Karpas-422 (cell line): ENCODE results near the gene IPCEF1. TPM values are rescaled to one million over a fixed set of nuclear protein-coding genes. Genes with fewer than 3 reads are reported as not detected.
"Not testable (repeated sequence)": the region's sequence is repeated elsewhere in the genome, so short reads cannot be mapped to it uniquely, and the experiment has no call there.

Source experiments
- DNase-seq: peaks from one replicate; pipeline ENCODE4 v3.0.0-alpha.2; 2015
- H2AFZ ChIP-seq: fragments of 200-600 bp; sonication (generic); 2 replicates; pipeline ENCODE4 v1.6.1; 2014; ENCODE audit warnings: antibody characterized with exemption, low read length, mixed read lengths
- H3K27ac ChIP-seq: fragments of 200-600 bp; sonication (generic); 2 replicates; pipeline ENCODE4 v1.5.1; 2014; ENCODE audit warnings: mild to moderate bottlenecking, low read length, moderate library complexity
- H3K27me3 ChIP-seq: fragments of 200-600 bp; sonication (generic); 2 replicates; pipeline ENCODE4 v1.6.1; 2014; ENCODE audit warnings: low read length, mixed read lengths
- H3K36me3 ChIP-seq: fragments of 200-600 bp; sonication (generic); 2 replicates; pipeline ENCODE4 v1.6.1; 2014; ENCODE audit warnings: low read length, mixed read lengths; ENCODE audit not compliant: insufficient read depth
- H3K4me1 ChIP-seq: fragments of 200-600 bp; sonication (generic); 2 replicates; pipeline ENCODE4 v1.6.1; 2014; ENCODE audit warnings: mild to moderate bottlenecking, low read length, mixed read lengths
- H3K4me2 ChIP-seq: fragments of 200-600 bp; sonication (generic); 2 replicates; pipeline ENCODE4 v1.6.1; 2014; ENCODE audit warnings: low read length, low read depth, mild to moderate bottlenecking; ENCODE audit not compliant: poor library complexity, severe bottlenecking
- H3K4me3 ChIP-seq: fragments of 200-600 bp; sonication (generic); 2 replicates; pipeline ENCODE4 v1.5.1; 2014; ENCODE audit warnings: mild to moderate bottlenecking, antibody characterized with exemption, low read length, mixed read lengths
- H3K79me2 ChIP-seq: fragments of 200-600 bp; sonication (generic); 2 replicates; pipeline ENCODE4 v1.6.1; 2014; ENCODE audit warnings: mild to moderate bottlenecking, low read length, mixed read lengths
- H3K9ac ChIP-seq: fragments of 200-600 bp; sonication (generic); 2 replicates; pipeline ENCODE4 v1.6.0; 2014; ENCODE audit warnings: low read length
- H3K9me2 ChIP-seq: fragments of 200-600 bp; sonication (generic), shearing (Covaris generic); replicated peaks from 2 replicates; pipeline ENCODE4 v1.6.0; 2014; ENCODE audit warnings: mild to moderate bottlenecking, low read length, moderate library complexity; ENCODE audit not compliant: insufficient read depth
- H3K9me3 ChIP-seq: fragments of 300-700, 200-600 bp; sonication (generic); 2 replicates; pipeline ENCODE4 v1.6.1; 2014; ENCODE audit warnings: low read length, mixed read lengths
- H4K20me1 ChIP-seq: fragments of 200-600 bp; sonication (generic); 2 replicates; pipeline ENCODE4 v1.6.1; 2014; ENCODE audit warnings: mild to moderate bottlenecking, antibody characterized with exemption, low read length, low read depth; ENCODE audit not compliant: insufficient read depth
- total RNA-seq: library from RNA; depleted of rRNA; stranded (reverse); fragments of >200 nt; shearing (Covaris generic); gene quantifications from 2 replicates; pipeline ENCODE4 v1.2.3, GENCODE V29; 2014; ENCODE audit warnings: low replicate concordance

IPCEF1 gene
- total RNA-seq, 1 experiment from 2014 or later, result not detected

GRCh38 chr6:154242617-154243357 lies 113.8 kb downstream of the IPCEF1 start:
- Histone ChIP-seq H3K27me3 (no peaks in the 10 kb centered on the region), H3K79me2 (no peaks in the 10 kb centered on the region), H3K9ac (no peak overlapping the region), H4K20me1 (no peaks in the 10 kb centered on the region), H3K4me1 (no peaks in the 10 kb centered on the region), H3K36me3 (no peaks in the 10 kb centered on the region), H3K27ac (no peak overlapping the region), H3K4me3 (no peak overlapping the region), H3K4me2 (no peak overlapping the region), H2AFZ (no peak overlapping the region), H3K9me3 (no peaks in the 10 kb centered on the region), H3K9me2 (no peaks in the 10 kb centered on the region)
- no peak for DNase-seq

- H3K27ac ChIP-seq, result no peak overlapping the region
- H3K9me3 ChIP-seq, result no peaks in the 10 kb centered on the region
- H3K79me2 ChIP-seq, result no peaks in the 10 kb centered on the region
- no peaks in the 10 kb centered on the region for H3K36me3 ChIP-seq
- H3K27me3 ChIP-seq, result no peaks in the 10 kb centered on the region
- no peak overlapping the region for H3K9ac ChIP-seq
- H4K20me1 ChIP-seq, result no peaks in the 10 kb centered on the region
- no peak overlapping the region for H3K4me2 ChIP-seq
- H2AFZ ChIP-seq, result no peak overlapping the region
- H3K4me3 ChIP-seq, result no peak overlapping the region
- no peak for DNase-seq
- no peaks in the 10 kb centered on the region for H3K9me2 ChIP-seq
- H3K4me1 ChIP-seq, result no peaks in the 10 kb centered on the region
Observed at GRCh38 chr6:154241581-154241980, 115.0 kb downstream of the IPCEF1 start.

- not testable (repeated sequence) for H3K9me2 ChIP-seq, H3K27ac ChIP-seq, H3K36me3 ChIP-seq, H3K79me2 ChIP-seq, DNase-seq, H4K20me1 ChIP-seq, H3K9ac ChIP-seq, H3K4me2 ChIP-seq, H3K9me3 ChIP-seq, H3K4me1 ChIP-seq, H3K4me3 ChIP-seq, H2AFZ ChIP-seq, H3K27me3 ChIP-seq
Observed at GRCh38 chr6:154241061-154241460, 115.5 kb downstream of the IPCEF1 start.

- H4K20me1 ChIP-seq, result no peaks in the 10 kb centered on the region
- no peak overlapping the region for H2AFZ ChIP-seq
- H3K9me3 ChIP-seq, result no peaks in the 10 kb centered on the region
- H3K79me2 ChIP-seq, result no peaks in the 10 kb centered on the region
- H3K4me2 ChIP-seq, result no peak overlapping the region
- H3K4me1 ChIP-seq, result no peaks in the 10 kb centered on the region
- no peaks in the 10 kb centered on the region for H3K36me3 ChIP-seq
- H3K27me3 ChIP-seq, result no peaks in the 10 kb centered on the region
- no peak overlapping the region for H3K27ac ChIP-seq
- DNase-seq, result no peak
- H3K9me2 ChIP-seq, result no peaks in the 10 kb centered on the region
- H3K9ac ChIP-seq, result no peak overlapping the region
- no peak overlapping the region for H3K4me3 ChIP-seq
Observed at GRCh38 chr6:154239392-154239791, 117.2 kb downstream of the IPCEF1 start.

- H3K4me3 ChIP-seq, result no peak overlapping the region
- no peak overlapping the region for H3K9ac ChIP-seq
- H4K20me1 ChIP-seq, result no peaks in the 10 kb centered on the region
- no peak for DNase-seq
- H3K36me3 ChIP-seq, result no peaks in the 10 kb centered on the region
- H3K4me2 ChIP-seq, result no peak overlapping the region
- H3K27me3 ChIP-seq, result no peaks in the 10 kb centered on the region
- no peak overlapping the region for H3K27ac ChIP-seq
- H3K79me2 ChIP-seq, result no peaks in the 10 kb centered on the region
- no peaks in the 10 kb centered on the region for H3K9me3 ChIP-seq
- no peaks in the 10 kb centered on the region for H3K9me2 ChIP-seq
- H2AFZ ChIP-seq, result no peak overlapping the region
- H3K4me1 ChIP-seq, result no peaks in the 10 kb centered on the region
Observed at GRCh38 chr6:154238831-154239230, 117.8 kb downstream of the IPCEF1 start.

- Histone ChIP-seq H3K9me2 (no peaks in the 10 kb centered on the region), H3K4me1 (no peaks in the 10 kb centered on the region), H3K4me3 (no peak overlapping the region), H3K9ac (no peak overlapping the region), H3K4me2 (no peak overlapping the region), H3K9me3 (no peaks in the 10 kb centered on the region), H3K27ac (no peak overlapping the region), H2AFZ (no peak overlapping the region), H3K27me3 (no peaks in the 10 kb centered on the region), H4K20me1 (no peaks in the 10 kb centered on the region), H3K36me3 (no peaks in the 10 kb centered on the region), H3K79me2 (no peaks in the 10 kb centered on the region)
- DNase-seq, result no peak
Observed at GRCh38 chr6:154236646-154237301, 119.8 kb downstream of the IPCEF1 start.

GRCh38 chr6:154234019-154234772 lies 122.4 kb downstream of the IPCEF1 start:
- Histone ChIP-seq H4K20me1 (no peaks in the 10 kb centered on the region), H3K9me3 (no peaks in the 10 kb centered on the region), H3K4me1 (peaks cover 4% of the 10 kb centered on the region; the same call in 1 of the 2 replicates), H3K4me2 (no peak overlapping the region), H2AFZ (no peak overlapping the region), H3K27me3 (no peaks in the 10 kb centered on the region), H3K9ac (no peak overlapping the region), H3K36me3 (no peaks in the 10 kb centered on the region), H3K79me2 (no peaks in the 10 kb centered on the region), H3K4me3 (no peak overlapping the region), H3K27ac (no peak overlapping the region), H3K9me2 (no peaks in the 10 kb centered on the region)
- no peak for DNase-seq

GRCh38 chr6:154233383-154233782 lies 123.2 kb downstream of the IPCEF1 start:
- H3K9me2 ChIP-seq, result no peaks in the 10 kb centered on the region
- DNase-seq, result no peak
- H3K36me3 ChIP-seq, result no peaks in the 10 kb centered on the region
- no peaks in the 10 kb centered on the region for H3K9me3 ChIP-seq
- no peaks in the 10 kb centered on the region for H4K20me1 ChIP-seq
- no peaks in the 10 kb centered on the region for H3K27me3 ChIP-seq
- H3K27ac ChIP-seq, result no peak overlapping the region
- H3K79me2 ChIP-seq, result no peaks in the 10 kb centered on the region
- no peak overlapping the region for H3K4me3 ChIP-seq
- H2AFZ ChIP-seq, result no peak overlapping the region
- H3K9ac ChIP-seq, result no peak overlapping the region
- no peak overlapping the region for H3K4me2 ChIP-seq
- peaks cover 4% of the 10 kb centered on the region; the same call in 1 of the 2 replicates for H3K4me1 ChIP-seq
